ENCODE results near the gene SORCS1.

SORCS1 gene

DNA sequence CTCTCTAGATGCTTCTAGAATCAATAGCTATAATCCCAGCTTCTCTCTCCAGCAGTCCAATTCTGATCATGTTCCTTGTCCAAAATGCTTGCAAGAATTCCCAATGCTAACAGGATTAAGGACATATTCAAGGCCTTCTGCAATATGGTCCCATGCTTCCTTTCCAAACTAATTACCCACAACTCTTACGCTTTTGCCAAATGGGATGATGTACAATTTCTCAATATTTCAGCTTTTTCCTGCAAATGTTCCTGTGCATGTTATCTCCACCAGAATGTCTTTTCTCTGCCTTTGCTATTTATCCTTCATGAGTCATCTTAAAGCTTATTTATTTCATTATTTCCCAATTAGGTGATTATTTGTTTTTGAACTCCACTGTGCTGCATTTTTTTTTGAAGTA, 556.4 kb downstream of the SORCS1 start:
- Histone ChIP-seq H3K79me2 (ENCODE audit: insufficient read depth, low read length) (no peaks in the 10 kb centered on the region), H3K27ac (ENCODE audit: low read depth, low read length) (no peak overlapping the region), H3K4me3 (ENCODE audit: insufficient read depth, low read length, poor library complexity, severe bottlenecking) (no peak overlapping the region), H3K9ac (ENCODE audit: low read length) (no peak overlapping the region), H2AFZ (ENCODE audit: low read depth, low read length, severe bottlenecking) (no peak overlapping the region), H3K9me2 (replicated peaks; ENCODE audit: insufficient read depth, low read length) (no peaks in the 10 kb centered on the region), H3K27me3 (ENCODE audit: low read length) (no peaks in the 10 kb centered on the region), H3F3A (ENCODE audit: insufficient read depth) (no peaks in the 10 kb centered on the region), H3K36me3 (ENCODE audit: low read length) (no peaks in the 10 kb centered on the region), H3K4me2 (ENCODE audit: low read depth, low read length, poor library complexity, severe bottlenecking) (no peak overlapping the region), H3K9me3 (ENCODE audit: insufficient read depth, low read length) (no peaks in the 10 kb centered on the region), H4K20me1 (ENCODE audit: low read depth, low read length) (no peaks in the 10 kb centered on the region)
- TF ChIP-seq EZH2phosphoT487 (conservative IDR thresholded peaks at IDR 0.05; ENCODE audit: low read length) = no peak
- TF ChIP-seq, protein P1, sequence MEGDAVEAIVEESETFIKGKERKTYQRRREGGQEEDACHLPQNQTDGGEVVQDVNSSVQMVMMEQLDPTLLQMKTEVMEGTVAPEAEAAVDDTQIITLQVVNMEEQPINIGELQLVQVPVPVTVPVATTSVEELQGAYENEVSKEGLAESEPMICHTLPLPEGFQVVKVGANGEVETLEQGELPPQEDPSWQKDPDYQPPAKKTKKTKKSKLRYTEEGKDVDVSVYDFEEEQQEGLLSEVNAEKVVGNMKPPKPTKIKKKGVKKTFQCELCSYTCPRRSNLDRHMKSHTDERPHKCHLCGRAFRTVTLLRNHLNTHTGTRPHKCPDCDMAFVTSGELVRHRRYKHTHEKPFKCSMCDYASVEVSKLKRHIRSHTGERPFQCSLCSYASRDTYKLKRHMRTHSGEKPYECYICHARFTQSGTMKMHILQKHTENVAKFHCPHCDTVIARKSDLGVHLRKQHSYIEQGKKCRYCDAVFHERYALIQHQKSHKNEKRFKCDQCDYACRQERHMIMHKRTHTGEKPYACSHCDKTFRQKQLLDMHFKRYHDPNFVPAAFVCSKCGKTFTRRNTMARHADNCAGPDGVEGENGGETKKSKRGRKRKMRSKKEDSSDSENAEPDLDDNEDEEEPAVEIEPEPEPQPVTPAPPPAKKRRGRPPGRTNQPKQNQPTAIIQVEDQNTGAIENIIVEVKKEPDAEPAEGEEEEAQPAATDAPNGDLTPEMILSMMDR (IDR thresholded peaks at IDR 0.05; ENCODE audit: insufficient read depth, low read length, poor library complexity, severe bottlenecking) = no peak

DNA sequence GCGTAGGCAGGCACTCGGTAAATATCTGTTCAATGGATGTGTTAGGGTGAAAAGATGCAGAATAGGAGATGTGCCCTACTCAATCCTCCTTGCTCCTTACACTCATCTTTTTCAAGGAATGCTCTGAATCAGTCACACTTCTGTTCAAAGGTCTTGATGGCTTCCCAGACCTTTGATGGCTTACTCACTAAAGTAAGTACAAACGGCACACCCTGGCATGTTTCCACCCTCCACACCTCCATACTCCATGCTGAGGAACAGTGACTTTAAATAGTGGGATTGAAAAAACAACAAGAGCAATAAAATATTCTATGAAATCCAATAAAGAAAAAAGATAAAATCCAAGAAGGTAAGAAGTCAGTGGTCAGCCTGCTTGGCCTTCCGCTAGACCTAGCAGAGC, 569.2 kb downstream of the SORCS1 start:
- Histone ChIP-seq H3F3A (ENCODE audit: insufficient read depth) (no peaks in the 10 kb centered on the region), H3K9me3 (ENCODE audit: insufficient read depth, low read length) (no peaks in the 10 kb centered on the region), H3K36me3 (ENCODE audit: low read length) (no peaks in the 10 kb centered on the region), H3K9ac (ENCODE audit: low read length) (no peak overlapping the region), H3K9me2 (replicated peaks; ENCODE audit: insufficient read depth, low read length) (no peaks in the 10 kb centered on the region), H3K4me2 (ENCODE audit: low read depth, low read length, poor library complexity, severe bottlenecking) (no peak overlapping the region), H3K79me2 (ENCODE audit: insufficient read depth, low read length) (no peaks in the 10 kb centered on the region), H2AFZ (ENCODE audit: low read depth, low read length, severe bottlenecking) (no peak overlapping the region), H3K27ac (ENCODE audit: low read depth, low read length) (no peak overlapping the region), H4K20me1 (ENCODE audit: low read depth, low read length) (no peaks in the 10 kb centered on the region), H3K27me3 (ENCODE audit: low read length) (no peaks in the 10 kb centered on the region), H3K4me3 (ENCODE audit: insufficient read depth, low read length, poor library complexity, severe bottlenecking) (no peak overlapping the region)
- TF ChIP-seq EZH2phosphoT487 (conservative IDR thresholded peaks at IDR 0.05; ENCODE audit: low read length) = no peak
- TF ChIP-seq, protein P1 (IDR thresholded peaks at IDR 0.05; ENCODE audit: insufficient read depth, low read length, poor library complexity, severe bottlenecking) = no peak

DNA sequence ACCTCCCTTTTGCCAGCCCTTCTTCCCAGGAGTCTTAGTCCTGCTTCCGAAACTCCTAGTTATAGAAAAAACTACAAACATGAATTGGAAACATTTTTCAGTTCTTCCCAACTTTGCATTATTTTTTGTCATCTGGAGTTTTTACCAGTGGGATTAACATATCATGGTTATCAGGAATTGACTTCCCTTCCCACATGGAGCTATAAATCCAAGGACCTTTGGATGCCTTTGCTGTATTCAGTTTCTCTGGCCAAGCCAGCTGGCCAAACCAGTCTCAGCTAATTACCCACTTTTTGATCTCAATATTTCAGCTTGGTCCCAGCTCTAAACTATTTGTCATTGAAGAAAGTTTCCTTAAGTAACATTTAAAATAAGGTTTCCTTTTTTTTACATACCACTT, 570.6 kb downstream of the SORCS1 start:
- no peaks in the 10 kb centered on the region for H4K20me1 ChIP-seq (ENCODE audit: low read depth, low read length)
- H3K9me2 ChIP-seq (replicated peaks; ENCODE audit: insufficient read depth, low read length) = no peaks in the 10 kb centered on the region
- H3K27me3 ChIP-seq (ENCODE audit: low read length) = no peaks in the 10 kb centered on the region
- no peak overlapping the region for H3K9ac ChIP-seq (ENCODE audit: low read length)
- no peak overlapping the region for H3K27ac ChIP-seq (ENCODE audit: low read depth, low read length)
- H3K9me3 ChIP-seq (ENCODE audit: insufficient read depth, low read length) = no peaks in the 10 kb centered on the region
- no peak overlapping the region for H3K4me3 ChIP-seq (ENCODE audit: insufficient read depth, low read length, poor library complexity, severe bottlenecking)
- no peak overlapping the region for H2AFZ ChIP-seq (ENCODE audit: low read depth, low read length, severe bottlenecking)
- TF ChIP-seq, protein P1 (IDR thresholded peaks at IDR 0.05; ENCODE audit: insufficient read depth, low read length, poor library complexity, severe bottlenecking) = no peak
- no peak for TF ChIP-seq EZH2phosphoT487 (conservative IDR thresholded peaks at IDR 0.05; ENCODE audit: low read length)
- H3K79me2 ChIP-seq (ENCODE audit: insufficient read depth, low read length) = no peaks in the 10 kb centered on the region
- no peaks in the 10 kb centered on the region for H3F3A ChIP-seq (ENCODE audit: insufficient read depth)
- H3K36me3 ChIP-seq (ENCODE audit: low read length) = no peaks in the 10 kb centered on the region
- no peak overlapping the region for H3K4me2 ChIP-seq (ENCODE audit: low read depth, low read length, poor library complexity, severe bottlenecking)
